GM21576 (cell line): ENCODE results near the gene LHFPL4.
"Not testable (repeated sequence)": the region's sequence is repeated elsewhere in the genome, so short reads cannot be mapped to it uniquely, and the experiment has no call there.

Experiments
- ATAC-seq: cut with Tn5 transposase; IDR thresholded peaks from one replicate; pipeline ENCODE4 v1.9.1; 2021; ENCODE audit warnings: mild to moderate bottlenecking, moderate library complexity; ENCODE audit not compliant: unreplicated experiment

Gene LHFPL4

GRCh38 chr3:9542182-9542581 lies 11.4 kb downstream of the LHFPL4 start:
- ATAC-seq: no peak

- ATAC-seq: no peak
Observed at GRCh38 chr3:9536212-9536611, 17.4 kb downstream of the LHFPL4 start.

- ATAC-seq: no peak
Observed at GRCh38 chr3:9534429-9534828, 19.2 kb downstream of the LHFPL4 start.

GRCh38 chr3:9525078-9525477 lies 28.5 kb downstream of the LHFPL4 start:
- ATAC-seq: no peak

GRCh38 chr3:9514956-9515355 lies 38.7 kb downstream of the LHFPL4 start:
- no peak for ATAC-seq

GRCh38 chr3:9514306-9514705 lies 39.3 kb downstream of the LHFPL4 start:
- ATAC-seq: no peak

- no peak for ATAC-seq
Observed at GRCh38 chr3:9512456-9513045, 41.1 kb downstream of the LHFPL4 start.

- no peak for ATAC-seq
Observed at GRCh38 chr3:9508781-9509180, 44.8 kb downstream of the LHFPL4 start.

- ATAC-seq: no peak
Observed at GRCh38 chr3:9507586-9508578, 45.7 kb downstream of the LHFPL4 start.

- no peak for ATAC-seq
Observed at GRCh38 chr3:9503283-9503682, 50.3 kb downstream of the LHFPL4 start.

GRCh38 chr3:9501226-9501625 lies 52.4 kb downstream of the LHFPL4 start:
- no peak for ATAC-seq

GRCh38 chr3:9500108-9501050 lies 53.2 kb downstream of the LHFPL4 start:
- ATAC-seq: peak; percentile 62

GRCh38 chr3:9499455-9500107 lies 54.0 kb downstream of the LHFPL4 start:
- ATAC-seq: no peak

GRCh38 chr3:9498781-9499180 lies 54.8 kb downstream of the LHFPL4 start:
- no peak for ATAC-seq

- ATAC-seq: no peak
Observed at GRCh38 chr3:9497821-9498565, 55.6 kb downstream of the LHFPL4 start.

- no peak for ATAC-seq
Observed at GRCh38 chr3:9496893-9497292, 56.7 kb downstream of the LHFPL4 start.

- not testable (repeated sequence) for ATAC-seq
Observed at GRCh38 chr3:9494036-9494435, 59.6 kb downstream of the LHFPL4 start.

- ATAC-seq: no peak
Observed at GRCh38 chr3:9491506-9491905, 62.1 kb downstream of the LHFPL4 start.

- ATAC-seq: no peak
Observed at GRCh38 chr3:9485248-9485647, 68.4 kb downstream of the LHFPL4 start.

- ATAC-seq: no peak
Observed at GRCh38 chr3:9480265-9480664, 73.4 kb downstream of the LHFPL4 start.
